SK-N-SH (cell line): ENCODE measurements around the gene MAST4. TPM values are rescaled to one million over a fixed set of nuclear protein-coding genes. Genes with fewer than 3 reads are reported as not detected.

Experiments
- CTCF ChIA-PET: fragments of 300-600, 350-600 bp; formaldehyde crosslinking; extraction: SDS; loops from one replicate; lab custom pipeline; 2021; lab: Yijun Ruan, JAX
- POLR2A ChIA-PET: fragments of 350-600 bp; sonication (Branson Sonifier 250); formaldehyde crosslinking; extraction: SDS; loops from one replicate; lab custom pipeline; 2020; ENCODE audit warnings: antibody characterized with exemption, inconsistent platforms; lab: Yijun Ruan, JAX
- DNase-seq: peaks from one replicate; pipeline ENCODE4 v3.0.0; 2012
- H2AFZ ChIP-seq: fragments of 200-600 bp; sonication (generic); 2 replicates; pipeline ENCODE4 v1.8.1; 2016; ENCODE audit warnings: antibody characterized with exemption, mild to moderate bottlenecking, low read depth
- H3F3A ChIP-seq: fragments of 200-600 bp; sonication (generic); replicated peaks from 2 replicates; pipeline ENCODE3; 2016; ENCODE audit warnings: antibody characterized with exemption, mild to moderate bottlenecking; ENCODE audit not compliant: insufficient read depth
- H3K27ac ChIP-seq, 2 experiments: fragments of 200-500 bp in 1 of 2; fragments of 200-600 bp in 1 of 2; sonication (Bioruptor generic) in 1 of 2; sonication (generic), shearing (Covaris generic) in 1 of 2; 2 replicates each; pipeline versions ENCODE4 v1.5.1 to v1.6.1; 2014 to 2016; ENCODE audit warnings: low read depth in 2 of 2, inconsistent platforms in 1 of 2, low read length in 1 of 2, mild to moderate bottlenecking in 1 of 2, mixed read lengths in 1 of 2
- H3K27me3 ChIP-seq: fragments of 200-600 bp; sonication (generic), shearing (Covaris generic); 2 replicates; pipeline ENCODE4 v1.6.1; 2016; ENCODE audit warnings: mixed run types; ENCODE audit not compliant: insufficient read depth
- H3K36me3 ChIP-seq, 2 experiments: fragments of 200-500 bp in 1 of 2; fragments of 200-600 bp in 1 of 2; sonication (Bioruptor generic) in 1 of 2; sonication (generic) in 1 of 2; replicated peaks in 1 of 2; 2 replicates each; pipeline versions ENCODE3 to v1.5.1; 2014 to 2016; ENCODE audit warnings: low read length in 1 of 2, mild to moderate bottlenecking in 1 of 2; ENCODE audit not compliant: insufficient read depth in 2 of 2, control insufficient read depth in 1 of 2
- H3K4me1 ChIP-seq, 2 experiments: fragments of 200-500 bp in 1 of 2; fragments of 200-600 bp in 1 of 2; sonication (Bioruptor generic) in 1 of 2; sonication (generic), shearing (Covaris generic) in 1 of 2; 2 replicates each; pipeline versions ENCODE4 v1.5.1 to v1.6.1; 2014 to 2016; ENCODE audit warnings: low read depth in 1 of 2, low read length in 1 of 2, mixed run types in 1 of 2; ENCODE audit not compliant: insufficient read depth in 2 of 2, control insufficient read depth in 1 of 2
- H3K4me2 ChIP-seq: fragments of 200-600 bp; sonication (generic), shearing (Covaris generic); 2 replicates; pipeline ENCODE4 v1.6.1; 2017; ENCODE audit warnings: mixed run types
- H3K4me3 ChIP-seq, 2 experiments: fragments of 200-500 bp in 1 of 2; fragments of 200-600 bp in 1 of 2; sonication (Bioruptor generic) in 1 of 2; sonication (generic), shearing (Covaris generic) in 1 of 2; 2 replicates each; pipeline versions ENCODE4 v1.5.1 to v1.8.1; 2014 to 2016; ENCODE audit warnings: low read depth in 2 of 2, inconsistent platforms in 1 of 2, low read length in 1 of 2, mild to moderate bottlenecking in 1 of 2, mixed read lengths in 1 of 2, moderate library complexity in 1 of 2
- H3K79me2 ChIP-seq: fragments of 200-600 bp; sonication (generic); 2 replicates; pipeline ENCODE4 v1.8.1; 2017; ENCODE audit warnings: mild to moderate bottlenecking; ENCODE audit not compliant: insufficient read depth
- H3K9ac ChIP-seq: fragments of 200-600 bp; sonication (generic); 2 replicates; pipeline ENCODE4 v1.6.1; 2017; ENCODE audit warnings: mixed run types
- H3K9me2 ChIP-seq: fragments of 200-600 bp; sonication (generic); 2 replicates; pipeline ENCODE4 v1.6.1; 2017; ENCODE audit warnings: mixed run types
- H3K9me3 ChIP-seq: fragments of 200-600 bp; sonication (generic); 2 replicates; pipeline ENCODE4 v1.6.1; 2017; ENCODE audit warnings: mixed run types, mild to moderate bottlenecking, moderate library complexity
- H4K20me1 ChIP-seq: fragments of 200-600 bp; sonication (generic); 2 replicates; pipeline ENCODE4 v1.6.1; 2017; ENCODE audit warnings: mild to moderate bottlenecking, mixed run types; ENCODE audit not compliant: insufficient read depth
- CTCF ChIP-seq: fragments of 200-600 bp; sonication (generic); IDR thresholded peaks from 2 replicates; pipeline ENCODE4 v1.6.1; 2017; ENCODE audit warnings: antibody characterized with exemption, mild to moderate bottlenecking, moderate library complexity
- GABPA ChIP-seq: IDR thresholded peaks from 2 replicates; pipeline ENCODE4 v1.4.0; 2012; ENCODE audit warnings: low read depth, mild to moderate bottlenecking
- IRF3 ChIP-seq: fragments of 150-350 bp; IDR thresholded peaks from 2 replicates; pipeline ENCODE4 v1.6.1; 2016; ENCODE audit warnings: mild to moderate bottlenecking, low read depth, low read length
- MAX ChIP-seq: IDR thresholded peaks from 2 replicates; pipeline ENCODE4 v1.4.0; 2012; ENCODE audit warnings: low read depth
- MEF2A ChIP-seq: IDR thresholded peaks from 2 replicates; pipeline ENCODE4 v1.4.0; 2012; ENCODE audit warnings: low read depth, borderline replicate concordance
- NFIC ChIP-seq: IDR thresholded peaks from 2 replicates; pipeline ENCODE4 v1.4.0; 2012; ENCODE audit warnings: borderline replicate concordance
- RFX5 ChIP-seq: IDR thresholded peaks from 2 replicates; pipeline ENCODE4 v1.6.1; 2012; ENCODE audit warnings: mild to moderate bottlenecking, improper control_type of control experiment, low read length
- TEAD4 ChIP-seq: IDR thresholded peaks from 2 replicates; pipeline ENCODE4 v1.4.0; 2012; ENCODE audit warnings: mild to moderate bottlenecking, borderline replicate concordance; ENCODE audit not compliant: insufficient read depth
- USF1 ChIP-seq: IDR thresholded peaks from 2 replicates; pipeline ENCODE4 v1.4.0; 2012; ENCODE audit warnings: low read depth, borderline replicate concordance
- USF2 ChIP-seq: fragments of 150-350 bp; IDR thresholded peaks from 2 replicates; pipeline ENCODE4 v1.6.1; 2017; ENCODE audit warnings: antibody characterized with exemption, low read length, low read depth, borderline replicate concordance
- WGBS: methylation state at CpG from one replicate; pipeline ENCODE4 v1.1.6; 2017; ENCODE audit warnings: low lambda C conversion rate; 5-methylcytosine and 5-hydroxymethylcytosine counted together
- polyA plus RNA-seq, 3 experiments: library from polyadenylated mRNA; depleted of rRNA; stranded (reverse); fragments of >200 nt; gene quantifications; 2 replicates each; pipeline ENCODE4 v1.2.3, GENCODE V29; 2012

MAST4 gene
- polyA plus RNA-seq, 1 of the 3 experiments (the other 2 are of a cell fraction): 2.2 TPM

GRCh38 chr5:66972004-66972403 is 375.8 kb downstream of the MAST4 start:
- TF ChIP-seq TEAD4 (no peak), USF2 (no peak)
- WGBS: 98% methylated on average over 2 of the region's 2 CpGs
- Histone ChIP-seq H3K9me3 (no peaks in the 10 kb centered on the region), H3K27me3 (no peaks in the 10 kb centered on the region), H3K9me2 (no peaks in the 10 kb centered on the region), H3K4me1 (peaks cover 0 to 3% of the 10 kb centered on the region in 2 experiments; a peak in 1 of 4 replicates), H2AFZ (no peak overlapping the region), H3K9ac (no peak overlapping the region), H3K36me3 (no peaks in the 10 kb centered on the region), H3K4me3 (no peak overlapping the region), H3K4me2 (no peak overlapping the region), H3K27ac (no peak overlapping the region), H3F3A (no peaks in the 10 kb centered on the region), H4K20me1 (no peaks in the 10 kb centered on the region), H3K79me2 (no peaks in the 10 kb centered on the region)
- ChIA-PET POLR2A (no interaction called here), CTCF (interaction anchor here (1.5 to 1.7 kb wide), 3 partner anchors 15 to 17 kb away, joined by 3 to 6 read pairs (median 4); no protein-coding TSS in a partner anchor)
- DNase-seq: no peak

GRCh38 chr5:66974256-66974655 is 378.1 kb downstream of the MAST4 start:
- H3K9me2 ChIP-seq: no peaks in the 10 kb centered on the region
- H3K9me3 ChIP-seq: no peaks in the 10 kb centered on the region
- ChIA-PET CTCF (no interaction called here), POLR2A (no interaction called here)
- H3K27ac ChIP-seq: no peak overlapping the region
- H3K4me1 ChIP-seq: peaks cover 0 to 3% of the 10 kb centered on the region in 2 experiments; a peak in 1 of 4 replicates
- no peak overlapping the region for H3K9ac ChIP-seq
- H4K20me1 ChIP-seq: no peaks in the 10 kb centered on the region
- no peak overlapping the region for H3K4me2 ChIP-seq
- no peaks in the 10 kb centered on the region for H3K79me2 ChIP-seq
- no peak overlapping the region for H2AFZ ChIP-seq
- TF ChIP-seq USF2: no peak
- no peak for TF ChIP-seq NFIC
- TF ChIP-seq CTCF: no peak
- no peak for TF ChIP-seq MEF2A
- TF ChIP-seq RFX5: no peak
- no peak for TF ChIP-seq MAX
- no peak for TF ChIP-seq IRF3
- no peak for TF ChIP-seq USF1
- no peak for TF ChIP-seq GABPA
- no peak overlapping the region for H3K4me3 ChIP-seq
- no peak for DNase-seq
- 69% methylated on average over 6 of the region's 6 CpGs for WGBS
- no peaks in the 10 kb centered on the region for H3F3A ChIP-seq
- no peaks in the 10 kb centered on the region for H3K36me3 ChIP-seq
- no peaks in the 10 kb centered on the region for H3K27me3 ChIP-seq
